PC-9 (cell line): ENCODE data around the gene TNFRSF8. TPM values are rescaled to one million over a fixed set of nuclear protein-coding genes. Genes with fewer than 3 reads are reported as not detected.

Experiments used
- BruUV-seq: library from RNA; stranded (reverse); fragments of 400-500 nt; replicated peaks from 2 replicates; lab custom pipeline; 2021; lab: Mats Ljungman, UMichigan
- CTCF ChIA-PET: fragments of 300-600 bp; sonication (Branson Sonifier 250); formaldehyde crosslinking; loops from one replicate; lab custom pipeline; 2022; ENCODE audit warnings: antibody characterized with exemption; lab: Charles Lee
- POLR2A ChIA-PET: fragments of 300-600 bp; sonication (Branson Sonifier 250); formaldehyde crosslinking; loops from one replicate; lab custom pipeline; 2022; ENCODE audit warnings: antibody characterized with exemption; ENCODE audit not compliant: unreplicated experiment; lab: Charles Lee
- DNase-seq, 2 experiments: peaks; one replicate each; pipeline versions ENCODE4 v3.0.0 to v3.0.0-alpha.2; 2015 to 2022; ENCODE audit warnings: mixed read lengths in 1 of 2
- H2AFZ ChIP-seq: fragments of 200-600 bp; sonication (generic); 2 replicates; pipeline ENCODE4 v1.8.1; 2017; ENCODE audit warnings: antibody characterized with exemption
- H3F3A ChIP-seq: fragments of 200-600 bp; sonication (generic); 2 replicates; pipeline ENCODE4 v1.8.1; 2017; ENCODE audit warnings: antibody characterized with exemption, mild to moderate bottlenecking, low read depth; ENCODE audit not compliant: insufficient read depth
- H3K27ac ChIP-seq: fragments of 200-600 bp; sonication (generic); 2 replicates; pipeline ENCODE4 v1.6.1; 2016; ENCODE audit warnings: mixed run types
- H3K27me3 ChIP-seq: fragments of 200-600 bp; sonication (generic); 2 replicates; pipeline ENCODE4 v1.6.1; 2016; ENCODE audit warnings: low read depth, mixed run types; ENCODE audit not compliant: insufficient read depth
- H3K36me3 ChIP-seq: fragments of 200-600 bp; sonication (generic); 2 replicates; pipeline ENCODE4 v1.6.1; 2016; ENCODE audit warnings: low read depth, mixed run types
- H3K4me1 ChIP-seq: fragments of 200-600 bp; sonication (generic); replicated peaks from 2 replicates; pipeline ENCODE4 v1.6.1; 2016; ENCODE audit warnings: mixed run types; ENCODE audit not compliant: insufficient read depth
- H3K4me2 ChIP-seq: fragments of 200-600 bp; sonication (generic); 2 replicates; pipeline ENCODE4 v1.6.1; 2017; ENCODE audit warnings: mixed run types
- H3K4me3 ChIP-seq: fragments of 200-600 bp; sonication (generic); 2 replicates; pipeline ENCODE4 v1.6.1; 2016; ENCODE audit warnings: mixed run types
- H3K79me2 ChIP-seq: fragments of 200-600 bp; sonication (generic); 2 replicates; pipeline ENCODE4 v1.6.1; 2017; ENCODE audit warnings: low read depth, mixed run types
- H3K9me2 ChIP-seq: fragments of 200-600 bp; sonication (generic); 2 replicates; pipeline ENCODE4 v1.8.1; 2017; ENCODE audit warnings: mild to moderate bottlenecking; ENCODE audit not compliant: insufficient read depth
- H3K9me3 ChIP-seq: fragments of 200-600 bp; sonication (generic); 2 replicates; pipeline ENCODE4 v1.8.1; 2016; ENCODE audit warnings: low read depth; ENCODE audit not compliant: insufficient read depth
- H4K20me1 ChIP-seq: fragments of 200-600 bp; sonication (generic); 2 replicates; pipeline ENCODE4 v1.8.1; 2017; ENCODE audit not compliant: insufficient read depth
- CTCF ChIP-seq: fragments of 200-600 bp; sonication (generic); conservative IDR thresholded peaks from 2 replicates; pipeline ENCODE4 v1.6.1; 2017; ENCODE audit warnings: mixed run types, antibody characterized with exemption, mild to moderate bottlenecking, moderate library complexity
- EZH2 ChIP-seq: fragments of 200-600 bp; sonication (generic); IDR thresholded peaks from 2 replicates; pipeline ENCODE4 v1.8.0; 2017; ENCODE audit warnings: antibody characterized with exemption, low read depth
- intact Hi-C: fragments of 100-400 bp; cut with micrococcal nuclease; formaldehyde crosslinking; loops from one replicate; pipeline ENCODE4 v1.10.0; 2022; ENCODE audit not compliant: unreplicated experiment
- total RNA-seq: library from RNA; stranded (reverse); gene quantifications from 2 replicates; pipeline ENCODE4 v1.2.3, GENCODE V29; 2021

The TNFRSF8 gene
- total RNA-seq, 1 experiment from 2014 or later: not detected

- peak overlapping the region; percentile 30 for H3K4me2 ChIP-seq
- H3K27ac ChIP-seq: peak overlapping the region; percentile 76
- ChIA-PET CTCF (no interaction called here), POLR2A (no interaction called here)
- BruUV-seq: no TSS peak
- H3K9me3 ChIP-seq: no peaks in the 10 kb centered on the region
- no peaks in the 10 kb centered on the region for H3K36me3 ChIP-seq
- H3K4me3 ChIP-seq: no peak overlapping the region
- no peaks in the 10 kb centered on the region for H3K79me2 ChIP-seq
- H3K27me3 ChIP-seq: no peaks in the 10 kb centered on the region
- no peak overlapping the region for H2AFZ ChIP-seq
- peaks cover 23% of the 10 kb centered on the region for H3F3A ChIP-seq
- peaks cover 37% of the 10 kb centered on the region for H3K4me1 ChIP-seq
- H3K9me2 ChIP-seq: no peaks in the 10 kb centered on the region
- H4K20me1 ChIP-seq: no peaks in the 10 kb centered on the region
- peak; percentile 72 to 91 for DNase-seq
- no peak for TF ChIP-seq CTCF
- no peak for TF ChIP-seq EZH2
- intact Hi-C loops: loop anchor here (1.0 kb wide), 2 partner anchors 19 to 41 kb away; no protein-coding TSS in a partner anchor
Measured at GRCh38 chr1:12143631-12144155, 80.6 kb downstream of the TNFRSF8 start.

GRCh38 chr1:12144236-12144635 is 81.1 kb downstream of the TNFRSF8 start:
- H3K79me2 ChIP-seq: no peaks in the 10 kb centered on the region
- intact Hi-C loops: loop anchor here (1.0 kb wide), 1 partner anchor 40 kb away; no protein-coding TSS in a partner anchor
- no peak overlapping the region for H2AFZ ChIP-seq
- H3K27me3 ChIP-seq: no peaks in the 10 kb centered on the region
- POLR2A ChIA-PET: no interaction called here
- BruUV-seq: no TSS peak
- no peak overlapping the region for H3K4me3 ChIP-seq
- no peaks in the 10 kb centered on the region for H3K9me3 ChIP-seq
- peak overlapping the region; percentile 30 for H3K4me2 ChIP-seq
- CTCF ChIA-PET: no interaction called here
- peaks cover 23% of the 10 kb centered on the region for H3F3A ChIP-seq
- H3K36me3 ChIP-seq: no peaks in the 10 kb centered on the region
- peak overlapping the region; percentile 76 for H3K27ac ChIP-seq
- TF ChIP-seq EZH2 (no peak), CTCF (no peak)
- peaks cover 39% of the 10 kb centered on the region for H3K4me1 ChIP-seq
- no peaks in the 10 kb centered on the region for H4K20me1 ChIP-seq
- H3K9me2 ChIP-seq: no peaks in the 10 kb centered on the region
- DNase-seq: peak; percentile 49 to 73

DNA sequence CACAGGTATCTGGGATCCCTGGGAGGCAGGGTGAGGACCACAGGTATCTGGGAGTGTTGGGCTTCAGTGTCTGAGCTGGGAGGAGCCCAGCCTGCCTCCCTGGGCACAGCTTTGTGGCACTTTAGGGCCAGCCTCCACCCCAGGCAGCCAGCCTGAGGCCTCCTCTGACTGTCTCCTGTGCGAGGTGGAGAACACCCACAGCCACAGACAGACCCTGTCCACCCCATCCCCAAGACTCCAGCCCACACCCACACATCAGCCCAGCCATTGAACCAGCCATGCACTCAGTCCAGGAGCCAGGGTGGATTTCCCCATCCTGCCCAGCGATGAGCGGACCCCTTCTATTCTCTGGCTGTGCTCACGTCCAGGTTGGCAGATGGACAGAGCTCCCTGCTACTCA is 81.9 kb downstream of the TNFRSF8 start:
- CTCF ChIA-PET: no interaction called here
- H3K27me3 ChIP-seq: no peaks in the 10 kb centered on the region
- intact Hi-C loops: loop anchor here (1.0 kb wide), 1 partner anchor 39 kb away; no protein-coding TSS in a partner anchor
- peaks cover 23% of the 10 kb centered on the region for H3F3A ChIP-seq
- H3K4me2 ChIP-seq: peak overlapping the region; percentile 30; the same call in 1 of the 2 replicates
- no TSS peak for BruUV-seq
- POLR2A ChIA-PET: no interaction called here
- peak overlapping the region; percentile 76; the same call in 1 of the 2 replicates for H3K27ac ChIP-seq
- H2AFZ ChIP-seq: no peak overlapping the region
- H3K4me1 ChIP-seq: peaks cover 39% of the 10 kb centered on the region
- no peaks in the 10 kb centered on the region for H3K79me2 ChIP-seq
- H3K9me2 ChIP-seq: no peaks in the 10 kb centered on the region
- no peak for DNase-seq
- H3K36me3 ChIP-seq: no peaks in the 10 kb centered on the region
- no peak overlapping the region for H3K4me3 ChIP-seq
- no peaks in the 10 kb centered on the region for H3K9me3 ChIP-seq
- no peaks in the 10 kb centered on the region for H4K20me1 ChIP-seq
- TF ChIP-seq EZH2 (no peak), CTCF (no peak)
